ENCODE measurements around the gene ZSWIM9.

ZSWIM9 gene

DNA sequence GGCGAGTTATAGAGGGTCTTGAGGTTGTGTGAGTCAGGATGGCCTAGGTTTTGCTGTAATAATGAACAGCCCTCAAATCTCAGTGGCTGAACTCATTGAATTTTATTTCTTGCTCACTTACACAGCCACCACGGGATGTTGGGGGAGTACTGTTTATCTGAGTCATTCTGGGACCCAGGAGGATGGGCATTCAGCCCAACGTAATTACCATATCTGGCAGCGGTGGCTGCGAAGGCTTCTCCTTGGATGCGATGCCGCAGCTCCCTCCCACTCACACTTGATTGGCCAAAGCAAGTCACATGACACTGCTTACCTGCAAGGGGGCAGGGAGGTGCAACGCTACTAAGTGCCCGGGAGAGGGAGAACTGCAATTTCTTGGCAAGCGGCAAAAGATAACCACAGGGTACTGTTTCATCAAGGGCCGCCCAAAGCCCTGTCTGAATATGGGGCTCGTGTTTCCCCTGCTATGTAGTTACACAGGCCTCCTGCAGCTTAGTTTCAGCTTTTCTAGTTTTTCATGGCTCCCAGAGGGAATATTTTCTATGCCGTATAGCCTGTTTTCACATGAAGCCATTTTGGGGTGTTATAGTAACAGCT, 19.9 kb downstream of the ZSWIM9 start (continued):
- TF ChIP-seq ZNF426 (tag by site-specific recombination; IDR thresholded peaks at IDR 0.05) (no peak), ZNF10 (tag by site-specific recombination; IDR thresholded peaks at IDR 0.05) (no peak), ZNF335 (tag by site-specific recombination; conservative IDR thresholded peaks at IDR 0.05) (0 out of 2 replicates have a peak, but pooled peaks have one; percentile 22), ZNF169 (tag by site-specific recombination; IDR thresholded peaks at IDR 0.05) (no peak), ZNF37A (tag by site-specific recombination; IDR thresholded peaks at IDR 0.05) (no peak), ZNF843 (tag by site-specific recombination; IDR thresholded peaks at IDR 0.05) (no peak), BCL11B (tag by site-specific recombination; IDR thresholded peaks at IDR 0.05; ENCODE audit: low read depth) (no peak), REPIN1 (tag by site-specific recombination; IDR thresholded peaks at IDR 0.05; ENCODE audit: low read depth) (no peak), ZNF274 (IDR thresholded peaks at IDR 0.05; ENCODE audit: low read length) (no peak), ZNF274 (tag by site-specific recombination; IDR thresholded peaks at IDR 0.05; ENCODE audit: borderline replicate concordance) (no peak), ZNF211 (tag by site-specific recombination; IDR thresholded peaks at IDR 0.05; ENCODE audit: low read depth) (no peak), SETDB1 (IDR thresholded peaks at IDR 0.05; ENCODE audit: insufficient read length, low read length) (no peak), ZNF76 (tag by site-specific recombination; IDR thresholded peaks at IDR 0.05; ENCODE audit: borderline replicate concordance, low read depth) (no peak), ZNF302 (tag by site-specific recombination; IDR thresholded peaks at IDR 0.05; ENCODE audit: low read depth) (no peak), SCRT2 (tag by site-specific recombination; IDR thresholded peaks at IDR 0.05) (no peak), ZNF664 (tag by site-specific recombination; IDR thresholded peaks at IDR 0.05) (peak; percentile 54; the same call in 1 of the 2 replicates), ZNF112 (tag by site-specific recombination; IDR thresholded peaks at IDR 0.05) (no peak), ZNF785 (tag by site-specific recombination; IDR thresholded peaks at IDR 0.05) (no peak), ZBTB1 (tag by site-specific recombination; IDR thresholded peaks at IDR 0.05) (no peak), ZNF146 (tag by site-specific recombination; IDR thresholded peaks at IDR 0.05) (no peak)
- TF ChIP-seq, protein P1, sequence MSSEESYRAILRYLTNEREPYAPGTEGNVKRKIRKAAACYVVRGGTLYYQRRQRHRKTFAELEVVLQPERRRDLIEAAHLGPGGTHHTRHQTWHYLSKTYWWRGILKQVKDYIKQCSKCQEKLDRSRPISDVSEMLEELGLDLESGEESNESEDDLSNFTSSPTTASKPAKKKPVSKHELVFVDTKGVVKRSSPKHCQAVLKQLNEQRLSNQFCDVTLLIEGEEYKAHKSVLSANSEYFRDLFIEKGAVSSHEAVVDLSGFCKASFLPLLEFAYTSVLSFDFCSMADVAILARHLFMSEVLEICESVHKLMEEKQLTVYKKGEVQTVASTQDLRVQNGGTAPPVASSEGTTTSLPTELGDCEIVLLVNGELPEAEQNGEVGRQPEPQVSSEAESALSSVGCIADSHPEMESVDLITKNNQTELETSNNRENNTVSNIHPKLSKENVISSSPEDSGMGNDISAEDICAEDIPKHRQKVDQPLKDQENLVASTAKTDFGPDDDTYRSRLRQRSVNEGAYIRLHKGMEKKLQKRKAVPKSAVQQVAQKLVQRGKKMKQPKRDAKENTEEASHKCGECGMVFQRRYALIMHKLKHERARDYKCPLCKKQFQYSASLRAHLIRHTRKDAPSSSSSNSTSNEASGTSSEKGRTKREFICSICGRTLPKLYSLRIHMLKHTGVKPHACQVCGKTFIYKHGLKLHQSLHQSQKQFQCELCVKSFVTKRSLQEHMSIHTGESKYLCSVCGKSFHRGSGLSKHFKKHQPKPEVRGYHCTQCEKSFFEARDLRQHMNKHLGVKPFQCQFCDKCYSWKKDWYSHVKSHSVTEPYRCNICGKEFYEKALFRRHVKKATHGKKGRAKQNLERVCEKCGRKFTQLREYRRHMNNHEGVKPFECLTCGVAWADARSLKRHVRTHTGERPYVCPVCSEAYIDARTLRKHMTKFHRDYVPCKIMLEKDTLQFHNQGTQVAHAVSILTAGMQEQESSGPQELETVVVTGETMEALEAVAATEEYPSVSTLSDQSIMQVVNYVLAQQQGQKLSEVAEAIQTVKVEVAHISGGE (tag by site-specific recombination; conservative IDR thresholded peaks at IDR 0.05; ENCODE audit: low read depth) = peak; percentile 81
- TF ChIP-seq, protein P2, sequence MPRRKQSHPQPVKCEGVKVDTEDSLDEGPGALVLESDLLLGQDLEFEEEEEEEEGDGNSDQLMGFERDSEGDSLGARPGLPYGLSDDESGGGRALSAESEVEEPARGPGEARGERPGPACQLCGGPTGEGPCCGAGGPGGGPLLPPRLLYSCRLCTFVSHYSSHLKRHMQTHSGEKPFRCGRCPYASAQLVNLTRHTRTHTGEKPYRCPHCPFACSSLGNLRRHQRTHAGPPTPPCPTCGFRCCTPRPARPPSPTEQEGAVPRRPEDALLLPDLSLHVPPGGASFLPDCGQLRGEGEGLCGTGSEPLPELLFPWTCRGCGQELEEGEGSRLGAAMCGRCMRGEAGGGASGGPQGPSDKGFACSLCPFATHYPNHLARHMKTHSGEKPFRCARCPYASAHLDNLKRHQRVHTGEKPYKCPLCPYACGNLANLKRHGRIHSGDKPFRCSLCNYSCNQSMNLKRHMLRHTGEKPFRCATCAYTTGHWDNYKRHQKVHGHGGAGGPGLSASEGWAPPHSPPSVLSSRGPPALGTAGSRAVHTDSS (tag by site-specific recombination; IDR thresholded peaks at IDR 0.05) = no peak
- TF ChIP-seq, protein P3, sequence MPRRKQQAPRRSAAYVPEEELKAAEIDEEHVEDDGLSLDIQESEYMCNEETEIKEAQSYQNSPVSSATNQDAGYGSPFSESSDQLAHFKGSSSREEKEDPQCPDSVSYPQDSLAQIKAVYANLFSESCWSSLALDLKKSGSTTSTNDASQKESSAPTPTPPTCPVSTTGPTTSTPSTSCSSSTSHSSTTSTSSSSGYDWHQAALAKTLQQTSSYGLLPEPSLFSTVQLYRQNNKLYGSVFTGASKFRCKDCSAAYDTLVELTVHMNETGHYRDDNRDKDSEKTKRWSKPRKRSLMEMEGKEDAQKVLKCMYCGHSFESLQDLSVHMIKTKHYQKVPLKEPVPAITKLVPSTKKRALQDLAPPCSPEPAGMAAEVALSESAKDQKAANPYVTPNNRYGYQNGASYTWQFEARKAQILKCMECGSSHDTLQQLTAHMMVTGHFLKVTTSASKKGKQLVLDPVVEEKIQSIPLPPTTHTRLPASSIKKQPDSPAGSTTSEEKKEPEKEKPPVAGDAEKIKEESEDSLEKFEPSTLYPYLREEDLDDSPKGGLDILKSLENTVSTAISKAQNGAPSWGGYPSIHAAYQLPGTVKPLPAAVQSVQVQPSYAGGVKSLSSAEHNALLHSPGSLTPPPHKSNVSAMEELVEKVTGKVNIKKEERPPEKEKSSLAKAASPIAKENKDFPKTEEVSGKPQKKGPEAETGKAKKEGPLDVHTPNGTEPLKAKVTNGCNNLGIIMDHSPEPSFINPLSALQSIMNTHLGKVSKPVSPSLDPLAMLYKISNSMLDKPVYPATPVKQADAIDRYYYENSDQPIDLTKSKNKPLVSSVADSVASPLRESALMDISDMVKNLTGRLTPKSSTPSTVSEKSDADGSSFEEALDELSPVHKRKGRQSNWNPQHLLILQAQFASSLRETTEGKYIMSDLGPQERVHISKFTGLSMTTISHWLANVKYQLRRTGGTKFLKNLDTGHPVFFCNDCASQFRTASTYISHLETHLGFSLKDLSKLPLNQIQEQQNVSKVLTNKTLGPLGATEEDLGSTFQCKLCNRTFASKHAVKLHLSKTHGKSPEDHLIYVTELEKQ (tag by site-specific recombination; IDR thresholded peaks at IDR 0.05; ENCODE audit: borderline replicate concordance) = no peak
- TF ChIP-seq, protein P4, sequence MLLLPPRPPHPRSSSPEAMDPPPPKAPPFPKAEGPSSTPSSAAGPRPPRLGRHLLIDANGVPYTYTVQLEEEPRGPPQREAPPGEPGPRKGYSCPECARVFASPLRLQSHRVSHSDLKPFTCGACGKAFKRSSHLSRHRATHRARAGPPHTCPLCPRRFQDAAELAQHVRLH (tag by site-specific recombination; IDR thresholded peaks at IDR 0.05) = no peak
- TF ChIP-seq, protein P5, sequence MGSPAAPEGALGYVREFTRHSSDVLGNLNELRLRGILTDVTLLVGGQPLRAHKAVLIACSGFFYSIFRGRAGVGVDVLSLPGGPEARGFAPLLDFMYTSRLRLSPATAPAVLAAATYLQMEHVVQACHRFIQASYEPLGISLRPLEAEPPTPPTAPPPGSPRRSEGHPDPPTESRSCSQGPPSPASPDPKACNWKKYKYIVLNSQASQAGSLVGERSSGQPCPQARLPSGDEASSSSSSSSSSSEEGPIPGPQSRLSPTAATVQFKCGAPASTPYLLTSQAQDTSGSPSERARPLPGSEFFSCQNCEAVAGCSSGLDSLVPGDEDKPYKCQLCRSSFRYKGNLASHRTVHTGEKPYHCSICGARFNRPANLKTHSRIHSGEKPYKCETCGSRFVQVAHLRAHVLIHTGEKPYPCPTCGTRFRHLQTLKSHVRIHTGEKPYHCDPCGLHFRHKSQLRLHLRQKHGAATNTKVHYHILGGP (tag by site-specific recombination; IDR thresholded peaks at IDR 0.05) = no peak
- TF ChIP-seq, protein P6, sequence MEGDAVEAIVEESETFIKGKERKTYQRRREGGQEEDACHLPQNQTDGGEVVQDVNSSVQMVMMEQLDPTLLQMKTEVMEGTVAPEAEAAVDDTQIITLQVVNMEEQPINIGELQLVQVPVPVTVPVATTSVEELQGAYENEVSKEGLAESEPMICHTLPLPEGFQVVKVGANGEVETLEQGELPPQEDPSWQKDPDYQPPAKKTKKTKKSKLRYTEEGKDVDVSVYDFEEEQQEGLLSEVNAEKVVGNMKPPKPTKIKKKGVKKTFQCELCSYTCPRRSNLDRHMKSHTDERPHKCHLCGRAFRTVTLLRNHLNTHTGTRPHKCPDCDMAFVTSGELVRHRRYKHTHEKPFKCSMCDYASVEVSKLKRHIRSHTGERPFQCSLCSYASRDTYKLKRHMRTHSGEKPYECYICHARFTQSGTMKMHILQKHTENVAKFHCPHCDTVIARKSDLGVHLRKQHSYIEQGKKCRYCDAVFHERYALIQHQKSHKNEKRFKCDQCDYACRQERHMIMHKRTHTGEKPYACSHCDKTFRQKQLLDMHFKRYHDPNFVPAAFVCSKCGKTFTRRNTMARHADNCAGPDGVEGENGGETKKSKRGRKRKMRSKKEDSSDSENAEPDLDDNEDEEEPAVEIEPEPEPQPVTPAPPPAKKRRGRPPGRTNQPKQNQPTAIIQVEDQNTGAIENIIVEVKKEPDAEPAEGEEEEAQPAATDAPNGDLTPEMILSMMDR (tag by site-specific recombination; IDR thresholded peaks at IDR 0.05) = peak; percentile 65; the same call in 1 of the 2 replicates
- TF ChIP-seq, protein P7, sequence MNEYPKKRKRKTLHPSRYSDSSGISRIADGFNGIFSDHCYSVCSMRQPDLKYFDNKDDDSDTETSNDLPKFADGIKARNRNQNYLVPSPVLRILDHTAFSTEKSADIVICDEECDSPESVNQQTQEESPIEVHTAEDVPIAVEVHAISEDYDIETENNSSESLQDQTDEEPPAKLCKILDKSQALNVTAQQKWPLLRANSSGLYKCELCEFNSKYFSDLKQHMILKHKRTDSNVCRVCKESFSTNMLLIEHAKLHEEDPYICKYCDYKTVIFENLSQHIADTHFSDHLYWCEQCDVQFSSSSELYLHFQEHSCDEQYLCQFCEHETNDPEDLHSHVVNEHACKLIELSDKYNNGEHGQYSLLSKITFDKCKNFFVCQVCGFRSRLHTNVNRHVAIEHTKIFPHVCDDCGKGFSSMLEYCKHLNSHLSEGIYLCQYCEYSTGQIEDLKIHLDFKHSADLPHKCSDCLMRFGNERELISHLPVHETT (tag by site-specific recombination; IDR thresholded peaks at IDR 0.05) = no peak

All from HEK293 (cell line).